GM23338 (cell line): ENCODE measurements around the gene ESR1. TPM values are rescaled to one million over a fixed set of nuclear protein-coding genes. Genes with fewer than 3 reads are reported as not detected.

Experiments
- ATAC-seq: fragments of 200-7000 bp; cut with Tn5 transposase; 3 replicates; pipeline ENCODE4 v1.9.1; 2020
- DNase-seq: peaks from one replicate; pipeline ENCODE4 v3.0.0-alpha.2; 2015; ENCODE audit warnings: low spot score
- H2AFZ ChIP-seq: fragments of 200-600 bp; sonication (generic); 2 replicates; pipeline ENCODE4 v1.8.0; 2016; ENCODE audit warnings: antibody characterized with exemption, mild to moderate bottlenecking, moderate library complexity
- H3F3A ChIP-seq: fragments of 200-600 bp; sonication (generic); replicated peaks from 2 replicates; pipeline ENCODE4 v1.8.0; 2017; ENCODE audit warnings: antibody characterized with exemption, mixed run types, low read depth
- H3K27ac ChIP-seq: fragments of 200-600 bp; sonication (generic); 2 replicates; pipeline ENCODE4 v1.6.1; 2016; ENCODE audit warnings: low read depth
- H3K27me3 ChIP-seq: fragments of 200-600 bp; sonication (generic); 2 replicates; pipeline ENCODE4 v1.8.0; 2016; ENCODE audit warnings: mild to moderate bottlenecking, mixed run types, moderate library complexity; ENCODE audit not compliant: insufficient read depth
- H3K36me3 ChIP-seq: fragments of 200-600 bp; sonication (generic); 2 replicates; pipeline ENCODE4 v1.8.0; 2016; ENCODE audit warnings: mild to moderate bottlenecking; ENCODE audit not compliant: insufficient read depth
- H3K4me1 ChIP-seq: fragments of 200-600 bp; sonication (generic); 2 replicates; pipeline ENCODE4 v1.8.0; 2016; ENCODE audit warnings: mild to moderate bottlenecking, moderate library complexity; ENCODE audit not compliant: insufficient read depth
- H3K4me2 ChIP-seq: fragments of 200-600 bp; sonication (generic); 2 replicates; pipeline ENCODE4 v1.7.1; 2017; ENCODE audit warnings: mixed run types
- H3K4me3 ChIP-seq: fragments of 200-600 bp; sonication (generic); 2 replicates; pipeline ENCODE4 v1.6.1; 2016; ENCODE audit warnings: mixed run types
- H3K79me2 ChIP-seq: fragments of 200-600 bp; sonication (generic); replicated peaks from 2 replicates; pipeline ENCODE4 v1.8.0; 2017; ENCODE audit warnings: mild to moderate bottlenecking; ENCODE audit not compliant: insufficient read depth
- H3K9me2 ChIP-seq: fragments of 200-600 bp; sonication (generic); 2 replicates; pipeline ENCODE4 v1.8.0; 2017; ENCODE audit not compliant: insufficient read depth
- H4K20me1 ChIP-seq: fragments of 200-600 bp; sonication (generic); replicated peaks from 2 replicates; pipeline ENCODE4 v1.8.0; 2017; ENCODE audit warnings: mild to moderate bottlenecking; ENCODE audit not compliant: insufficient read depth
- H3K27ac Mint-ChIP-seq: 2 replicates; pipeline ENCODE4 v1.8.0; 2020; ENCODE audit warnings: inconsistent platforms, mild to moderate bottlenecking, moderate library complexity, mixed read lengths
- H3K27me3 Mint-ChIP-seq: 3 replicates; pipeline ENCODE4 v1.8.0; 2022; ENCODE audit warnings: low read depth, mild to moderate bottlenecking, moderate library complexity, mixed read lengths, inconsistent platforms; ENCODE audit not compliant: insufficient read depth, poor library complexity
- H3K36me3 Mint-ChIP-seq: 3 replicates; pipeline ENCODE4 v1.8.0; 2021; ENCODE audit warnings: low read depth, mild to moderate bottlenecking, inconsistent platforms, moderate library complexity, mixed read lengths
- H3K4me1 Mint-ChIP-seq: 3 replicates; pipeline ENCODE4 v1.8.0; 2020; ENCODE audit warnings: mild to moderate bottlenecking, inconsistent platforms, mixed read lengths
- H3K4me3 Mint-ChIP-seq: 3 replicates; pipeline ENCODE4 v1.8.0; 2021; ENCODE audit warnings: moderate library complexity, mild to moderate bottlenecking, inconsistent platforms, mixed read lengths
- H3K9me3 Mint-ChIP-seq: 3 replicates; pipeline ENCODE4 v1.8.0; 2020; ENCODE audit warnings: moderate library complexity, mild to moderate bottlenecking, inconsistent platforms, mixed read lengths
- CREB1 ChIP-seq: fragments of 250-450 bp; sonication (Bioruptor Pico); IDR thresholded peaks from 2 replicates; pipeline ENCODE4 v1.5.0; 2020; ENCODE audit warnings: low read depth, mild to moderate bottlenecking, moderate library complexity
- CTCF ChIP-seq, 2 experiments: fragments of 200-600 bp in 1 of 2; sonication (generic) in 1 of 2; conservative IDR thresholded peaks; 2 replicates each; pipeline versions ENCODE4 v1.5.1 to v1.6.1; 2016 to 2017; ENCODE audit warnings: antibody characterized with exemption in 2 of 2, low read depth in 2 of 2, mild to moderate bottlenecking in 2 of 2, moderate library complexity in 1 of 2
- EZH2 ChIP-seq: fragments of 200-600 bp; sonication (generic); IDR thresholded peaks from one replicate; pipeline ENCODE4 v1.8.0; 2017; ENCODE audit warnings: antibody characterized with exemption, mild to moderate bottlenecking, low read depth; ENCODE audit not compliant: unreplicated experiment
- EZH2phosphoT487 ChIP-seq: fragments of 200-600 bp; sonication (generic); IDR thresholded peaks from one replicate; pipeline ENCODE4 v1.8.1; 2018; ENCODE audit warnings: antibody characterized with exemption; ENCODE audit not compliant: unreplicated experiment
- JUNB ChIP-seq: IDR thresholded peaks from one replicate; pipeline ENCODE4 v1.6.1; 2016; ENCODE audit warnings: antibody characterized with exemption; ENCODE audit not compliant: unreplicated experiment
- NANOG ChIP-seq: IDR thresholded peaks from 2 replicates; pipeline ENCODE4 v1.6.1; 2016; ENCODE audit warnings: antibody characterized with exemption, borderline replicate concordance
- POLR2AphosphoS5 ChIP-seq: IDR thresholded peaks from 2 replicates; pipeline ENCODE4 v1.6.1; 2016; ENCODE audit warnings: antibody characterized with exemption, low read depth
- REST ChIP-seq: IDR thresholded peaks from one replicate; pipeline ENCODE4 v1.6.1; 2018; ENCODE audit warnings: antibody characterized with exemption; ENCODE audit not compliant: unreplicated experiment
- STAT1 ChIP-seq: IDR thresholded peaks from one replicate; pipeline ENCODE4 v1.6.1; 2016; ENCODE audit warnings: antibody characterized with exemption; ENCODE audit not compliant: unreplicated experiment
- ZNF114 ChIP-seq: fragments of 250-450 bp; sonication (Bioruptor Pico); IDR thresholded peaks from 2 replicates; pipeline ENCODE4 v1.5.0; 2020; ENCODE audit warnings: mild to moderate bottlenecking, moderate library complexity
- ZNF331 ChIP-seq: fragments of 250-450 bp; sonication (Bioruptor Pico); IDR thresholded peaks from 2 replicates; pipeline ENCODE4 v1.5.0; 2020; ENCODE audit warnings: low read depth, mild to moderate bottlenecking, moderate library complexity
- ZNF462 ChIP-seq: fragments of 250-450 bp; sonication (Bioruptor Pico); IDR thresholded peaks from 2 replicates; pipeline ENCODE4 v1.5.0; 2020; ENCODE audit warnings: mild to moderate bottlenecking, moderate library complexity
- polyA plus RNA-seq: library from polyadenylated mRNA; unstranded; fragments of >200 nt; fragmentation: Nextera tagmentation; extraction: Ambion mirVana; gene quantifications from 2 replicates; pipeline ENCODE4 v1.2.1, GENCODE V29; 2016
- total RNA-seq: library from RNA; depleted of rRNA; stranded (reverse); fragments of >200 nt; shearing (Covaris generic); gene quantifications from 2 replicates; pipeline ENCODE4 v1.2.3, GENCODE V29; 2014
- TF ChIP-seq, protein P1 (sequence below): IDR thresholded peaks from 2 replicates; pipeline ENCODE4 v1.6.1; 2016; ENCODE audit warnings: antibody characterized with exemption

Gene ESR1
- total and polyA plus RNA-seq, 2 experiments from 2014 or later, result 0.94 TPM; not detected in 1

DNA sequence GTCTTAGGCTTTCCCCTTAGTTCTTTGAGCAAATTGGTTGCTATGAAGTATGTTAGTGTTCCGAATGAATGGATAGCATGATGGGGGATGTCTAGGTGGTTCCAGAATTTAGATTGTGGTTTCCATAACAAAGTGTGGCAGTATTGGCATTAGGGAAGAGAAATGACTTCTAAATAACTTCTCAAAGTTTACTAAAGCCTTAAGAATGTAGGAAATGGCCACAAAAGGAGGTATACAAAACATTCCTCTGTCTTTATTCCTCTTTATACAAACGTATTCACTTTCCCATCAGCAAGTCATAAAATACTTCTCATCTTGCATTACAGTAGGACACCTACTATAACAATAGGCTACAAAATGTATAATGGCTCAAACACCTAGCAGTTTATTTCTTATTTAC, 279.6 kb downstream of the ESR1 start:
- H2AFZ ChIP-seq, result no peak overlapping the region
- no peaks in the 10 kb centered on the region for H3F3A ChIP-seq
- Mint-ChIP-seq H3K36me3 (no peaks in the 10 kb centered on the region), H3K9me3 (peaks cover 17% of the 10 kb centered on the region; the same call in 2 of the 3 replicates), H3K4me3 (no peak overlapping the region), H3K27me3 (peaks cover 4% of the 10 kb centered on the region), H3K4me1 (no peaks in the 10 kb centered on the region), H3K27ac (no peak overlapping the region)
- H3K9me2 ChIP-seq, result peaks cover 25% of the 10 kb centered on the region; the same call in 1 of the 2 replicates
- DNase-seq, result no peak
- H3K27ac ChIP-seq, result no peak overlapping the region
- H4K20me1 ChIP-seq, result no peaks in the 10 kb centered on the region
- H3K27me3 ChIP-seq, result no peaks in the 10 kb centered on the region
- no peaks in the 10 kb centered on the region for H3K79me2 ChIP-seq
- H3K4me2 ChIP-seq, result no peak overlapping the region
- H3K4me3 ChIP-seq, result no peak overlapping the region
- TF ChIP-seq NANOG (no peak), POLR2AphosphoS5 (no peak), CREB1 (no peak), EZH2phosphoT487 (no peak), JUNB (no peak), CTCF (conservative IDR thresholded peaks at IDR 0.05; ENCODE audit: low read depth in 2 of 2) (no peak), REST (no peak), ZNF331 (CRISPR knock-in tag) (no peak), ZNF462 (CRISPR knock-in tag) (no peak), EZH2 (no peak), ZNF114 (CRISPR knock-in tag) (no peak), STAT1 (no peak)
- TF ChIP-seq, protein P1, sequence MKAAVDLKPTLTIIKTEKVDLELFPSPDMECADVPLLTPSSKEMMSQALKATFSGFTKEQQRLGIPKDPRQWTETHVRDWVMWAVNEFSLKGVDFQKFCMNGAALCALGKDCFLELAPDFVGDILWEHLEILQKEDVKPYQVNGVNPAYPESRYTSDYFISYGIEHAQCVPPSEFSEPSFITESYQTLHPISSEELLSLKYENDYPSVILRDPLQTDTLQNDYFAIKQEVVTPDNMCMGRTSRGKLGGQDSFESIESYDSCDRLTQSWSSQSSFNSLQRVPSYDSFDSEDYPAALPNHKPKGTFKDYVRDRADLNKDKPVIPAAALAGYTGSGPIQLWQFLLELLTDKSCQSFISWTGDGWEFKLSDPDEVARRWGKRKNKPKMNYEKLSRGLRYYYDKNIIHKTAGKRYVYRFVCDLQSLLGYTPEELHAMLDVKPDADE, result no peak
- ATAC-seq, result no peak
- no peaks in the 10 kb centered on the region for H3K4me1 ChIP-seq
- H3K36me3 ChIP-seq, result no peaks in the 10 kb centered on the region
